ENCODE data around the gene GOLGA6L2.

Gene GOLGA6L2

DNA sequence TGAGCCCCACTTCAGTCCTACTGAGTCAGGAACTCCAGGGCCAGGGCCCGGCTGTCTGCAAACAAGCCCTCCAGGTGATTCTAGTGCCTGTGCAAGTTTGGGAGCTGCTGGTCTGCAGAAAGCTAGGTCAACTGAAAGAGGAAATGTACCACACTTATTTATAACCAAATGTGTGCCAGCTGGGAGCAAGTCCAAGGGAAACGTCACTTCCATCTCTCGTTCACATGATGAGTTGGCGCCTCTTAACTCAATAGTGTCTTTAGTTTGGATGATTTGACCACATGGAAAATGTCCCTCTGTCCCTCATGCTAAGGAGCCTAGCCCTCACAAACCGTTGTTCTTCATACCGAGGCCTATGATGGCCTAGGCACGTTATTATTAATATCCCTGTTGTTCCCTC is 49.3 kb downstream of the GOLGA6L2 start:
- TF ChIP-seq, protein P1, sequence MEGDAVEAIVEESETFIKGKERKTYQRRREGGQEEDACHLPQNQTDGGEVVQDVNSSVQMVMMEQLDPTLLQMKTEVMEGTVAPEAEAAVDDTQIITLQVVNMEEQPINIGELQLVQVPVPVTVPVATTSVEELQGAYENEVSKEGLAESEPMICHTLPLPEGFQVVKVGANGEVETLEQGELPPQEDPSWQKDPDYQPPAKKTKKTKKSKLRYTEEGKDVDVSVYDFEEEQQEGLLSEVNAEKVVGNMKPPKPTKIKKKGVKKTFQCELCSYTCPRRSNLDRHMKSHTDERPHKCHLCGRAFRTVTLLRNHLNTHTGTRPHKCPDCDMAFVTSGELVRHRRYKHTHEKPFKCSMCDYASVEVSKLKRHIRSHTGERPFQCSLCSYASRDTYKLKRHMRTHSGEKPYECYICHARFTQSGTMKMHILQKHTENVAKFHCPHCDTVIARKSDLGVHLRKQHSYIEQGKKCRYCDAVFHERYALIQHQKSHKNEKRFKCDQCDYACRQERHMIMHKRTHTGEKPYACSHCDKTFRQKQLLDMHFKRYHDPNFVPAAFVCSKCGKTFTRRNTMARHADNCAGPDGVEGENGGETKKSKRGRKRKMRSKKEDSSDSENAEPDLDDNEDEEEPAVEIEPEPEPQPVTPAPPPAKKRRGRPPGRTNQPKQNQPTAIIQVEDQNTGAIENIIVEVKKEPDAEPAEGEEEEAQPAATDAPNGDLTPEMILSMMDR (IDR thresholded peaks at IDR 0.05; ENCODE audit: poor library complexity, severe bottlenecking), result no peak
- H3K4me1 ChIP-seq (ENCODE audit: insufficient read depth, poor library complexity, severe bottlenecking), result no peaks in the 10 kb centered on the region

DNA sequence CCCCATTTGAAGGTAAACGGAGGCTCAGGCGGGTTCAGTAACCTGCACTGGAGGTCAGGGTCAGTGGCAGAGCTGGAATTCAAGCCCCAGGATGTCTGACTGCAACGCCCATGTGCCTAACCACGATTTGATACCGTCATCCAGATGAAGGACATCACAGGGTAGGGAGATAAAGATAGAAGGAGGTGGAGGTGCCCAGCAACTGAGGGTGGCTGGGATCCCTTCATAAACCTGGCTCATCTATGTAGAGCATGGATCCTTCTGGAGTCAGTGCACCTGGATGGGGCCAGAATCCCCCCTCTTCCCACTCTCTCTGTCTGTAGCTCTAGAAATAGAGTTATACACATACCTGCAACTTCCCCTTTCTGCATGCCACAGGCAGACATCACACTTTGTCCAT is 51.2 kb downstream of the GOLGA6L2 start:
- no peaks in the 10 kb centered on the region for H3K36me3 ChIP-seq (ENCODE audit: low read depth)
- peak; percentile 24 for DNase-seq (ENCODE audit: low spot score)
- no peaks in the 10 kb centered on the region for H3K4me1 ChIP-seq (ENCODE audit: insufficient read depth, poor library complexity, severe bottlenecking)
- H3K9me3 ChIP-seq (ENCODE audit: severe bottlenecking), result no peaks in the 10 kb centered on the region
- TF ChIP-seq, protein P1 (IDR thresholded peaks at IDR 0.05; ENCODE audit: poor library complexity, severe bottlenecking), result no peak
- no peak overlapping the region for H3K27ac ChIP-seq (ENCODE audit: poor library complexity, severe bottlenecking)
- peak; percentile 38; the same call in 1 of the 3 replicates for ATAC-seq (ENCODE audit: low read depth)
- H3K4me3 ChIP-seq (ENCODE audit: severe bottlenecking), result no peak overlapping the region
- H3K27me3 ChIP-seq (ENCODE audit: insufficient read depth, poor library complexity, severe bottlenecking), result no peaks in the 10 kb centered on the region

More for the DNA sequence above, 49.3 kb downstream of the GOLGA6L2 start:
- Histone ChIP-seq H3K36me3 (ENCODE audit: low read depth) (no peaks in the 10 kb centered on the region), H3K27ac (ENCODE audit: poor library complexity, severe bottlenecking) (no peak overlapping the region), H3K27me3 (ENCODE audit: insufficient read depth, poor library complexity, severe bottlenecking) (peaks cover 2% of the 10 kb centered on the region), H3K4me3 (ENCODE audit: severe bottlenecking) (no peak overlapping the region), H3K9me3 (ENCODE audit: severe bottlenecking) (no peaks in the 10 kb centered on the region)
- no peak for ATAC-seq (ENCODE audit: low read depth)
- DNase-seq (ENCODE audit: low spot score), result peak; percentile 59

DNA sequence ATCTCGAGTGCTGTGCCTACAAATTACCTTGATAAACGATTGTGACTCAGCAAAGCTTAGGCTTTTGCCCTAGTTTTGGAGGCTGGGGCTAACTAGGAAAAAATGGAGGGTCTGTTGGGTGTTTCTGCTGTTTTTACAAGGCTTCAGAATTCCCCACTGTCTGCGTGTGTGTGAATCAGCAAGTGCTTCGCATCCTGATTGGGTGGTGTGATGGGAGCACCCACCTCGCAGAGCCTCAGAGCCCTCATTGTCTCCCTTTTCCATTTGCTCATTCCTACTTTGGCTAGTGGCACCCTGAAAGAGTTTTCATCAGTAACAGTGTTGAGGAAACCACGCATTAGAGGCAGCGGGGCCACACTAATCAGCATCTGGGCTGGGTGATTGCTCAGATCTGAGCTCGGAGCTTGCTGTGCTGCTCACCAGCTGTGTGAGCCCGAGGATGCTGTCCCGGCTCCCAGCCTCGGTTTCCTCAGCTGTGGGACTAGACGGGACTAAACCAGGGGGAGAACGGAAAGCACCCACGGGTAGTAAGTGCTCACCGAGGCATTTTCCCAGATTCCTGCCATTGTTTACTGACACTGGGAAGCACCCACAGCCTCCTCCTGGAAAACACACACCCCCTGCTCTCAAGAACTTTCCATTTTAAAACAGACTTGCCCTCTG is 51.9 kb downstream of the GOLGA6L2 start:
- ATAC-seq (ENCODE audit: low read depth) (no peak; the same call in 2 of the 3 replicates), DNase-seq (ENCODE audit: low spot score) (peak; percentile 55)
- Histone ChIP-seq H3K9me3 (ENCODE audit: severe bottlenecking) (no peaks in the 10 kb centered on the region), H3K4me1 (ENCODE audit: insufficient read depth, poor library complexity, severe bottlenecking) (no peaks in the 10 kb centered on the region), H3K27me3 (ENCODE audit: insufficient read depth, poor library complexity, severe bottlenecking) (peaks cover 4% of the 10 kb centered on the region), H3K27ac (ENCODE audit: poor library complexity, severe bottlenecking) (no peak overlapping the region), H3K4me3 (ENCODE audit: severe bottlenecking) (no peak overlapping the region), H3K36me3 (ENCODE audit: low read depth) (no peaks in the 10 kb centered on the region)
- TF ChIP-seq, protein P1 (IDR thresholded peaks at IDR 0.05; ENCODE audit: poor library complexity, severe bottlenecking), result no peak

All from RWPE2 (cell line).